T-cell (primary cell): ENCODE data around the gene RAB36. TPM values are rescaled to one million over a fixed set of nuclear protein-coding genes. Genes with fewer than 3 reads are reported as not detected.

ENCODE experiments used
- ATAC-seq, 4 experiments: fragments of 200-7000 bp in 3 of 4; fragments of 150-1000 bp in 1 of 4; cut with Tn5 transposase; replicated peaks in 1 of 4; 1 replicate in 3 of 4; 2 replicates in 1 of 4; pipeline ENCODE4 v1.10.0; 2021; ENCODE audit warnings: moderate library complexity in 3 of 4, mild to moderate bottlenecking in 2 of 4, moderate number of reproducible peaks in 1 of 4
- CTCF ChIA-PET, 2 donors: fragments of 300-600 bp; sonication (Branson Sonifier 250); formaldehyde crosslinking; loops; one replicate each; lab custom pipeline; 2022; ENCODE audit warnings: antibody characterized with exemption in 2 of 2; lab: Charles Lee
- POLR2A ChIA-PET, 2 donors: fragments of 300-600 bp; sonication (Branson Sonifier 250); formaldehyde crosslinking; loops; one replicate each; lab custom pipeline; 2022; ENCODE audit warnings: antibody characterized with exemption in 2 of 2; lab: Charles Lee
- DNase-seq, 35 experiments: peaks; one replicate each; pipeline versions ENCODE4 v3.0.0 to v3.0.0-alpha.2; 2013 to 2023
- H3K27ac ChIP-seq: one replicate; pipeline ENCODE4 v1.5.1; 2013; ENCODE audit warnings: low read length
- H3K27me3 ChIP-seq, 2 experiments: replicated peaks in 1 of 2; 1 replicate in 1 of 2; 2 replicates in 1 of 2; pipeline versions ENCODE4 v1.6.1 to v1.7.0; 2013; ENCODE audit warnings: low read length in 1 of 2, mixed read lengths in 1 of 2; ENCODE audit not compliant: control insufficient read depth in 2 of 2, insufficient read depth in 2 of 2; ENCODE audit errors: extremely low read depth in 1 of 2
- H3K36me3 ChIP-seq, 2 donors: 1 replicate in 1 of 2; 2 replicates in 1 of 2; pipeline versions ENCODE4 v1.6.1 to v1.7.0; 2013; ENCODE audit warnings: low read length in 1 of 2; ENCODE audit not compliant: control insufficient read depth in 2 of 2, insufficient read depth in 1 of 2; ENCODE audit errors: extremely low read depth in 1 of 2
- H3K4me1 ChIP-seq, 2 experiments: 1 replicate in 1 of 2; 2 replicates in 1 of 2; pipeline versions ENCODE4 v1.6.1 to v1.7.0; 2013; ENCODE audit warnings: low read length in 2 of 2, mixed read lengths in 1 of 2; ENCODE audit not compliant: insufficient read depth in 2 of 2, control insufficient read depth in 1 of 2; ENCODE audit errors: extremely low read depth in 1 of 2
- H3K4me3 ChIP-seq, 2 donors: 1 replicate in 1 of 2; 2 replicates in 1 of 2; pipeline versions ENCODE4 v1.5.1 to v1.7.0; 2013; ENCODE audit warnings: mild to moderate bottlenecking in 2 of 2, low read length in 1 of 2, moderate library complexity in 1 of 2; ENCODE audit not compliant: control insufficient read depth in 1 of 2; ENCODE audit errors: extremely low read depth in 1 of 2
- H3K9me3 ChIP-seq: 2 replicates; pipeline ENCODE4 v1.7.0; 2013
- H3K27ac Mint-ChIP-seq, 2 donors: one replicate each; pipeline ENCODE4 v1.8.0; 2020 to 2021; ENCODE audit warnings: mild to moderate bottlenecking in 2 of 2, mixed read lengths in 2 of 2
- H3K27me3 Mint-ChIP-seq, 2 donors: one replicate each; pipeline ENCODE4 v1.8.0; 2021 to 2022; ENCODE audit warnings: mixed read lengths in 2 of 2
- H3K36me3 Mint-ChIP-seq: one replicate; pipeline ENCODE4 v1.8.0; 2021; ENCODE audit warnings: mixed read lengths
- H3K4me1 Mint-ChIP-seq, 3 donors: one replicate each; pipeline ENCODE4 v1.8.0; 2020 to 2022; ENCODE audit warnings: mixed read lengths in 3 of 3, mild to moderate bottlenecking in 1 of 3
- H3K4me3 Mint-ChIP-seq, 3 donors: one replicate each; pipeline ENCODE4 v1.8.0; 2020 to 2022; ENCODE audit warnings: mild to moderate bottlenecking in 3 of 3, mixed read lengths in 3 of 3, moderate library complexity in 3 of 3
- H3K9me3 Mint-ChIP-seq, 3 donors: one replicate each; pipeline ENCODE4 v1.8.0; 2020 to 2022; ENCODE audit warnings: mixed read lengths in 3 of 3
- WGBS: methylation state at CpG from one replicate; pipeline ENCODE4 v1.1.5; 2013; ENCODE audit warnings: missing lambda C conversion rate; ENCODE audit not compliant: insufficient coverage; 5-methylcytosine and 5-hydroxymethylcytosine counted together
- total RNA-seq, 35 experiments: library from RNA in 6 of 35; stranded (reverse) in 6 of 35; fragments of 120-200 nt in 1 of 35; gene quantifications; one replicate each; pipeline versions ENCODE4 v1.2.1 to v1.2.4 and lab custom pipeline; 2013 to 2026

RAB36 gene
- total RNA-seq, 5 donors from 2014 or later (not counting 1 experiment from before 2014, with no cell fraction given): 0.18 to 1.8 (median 0.47) TPM

DNA sequence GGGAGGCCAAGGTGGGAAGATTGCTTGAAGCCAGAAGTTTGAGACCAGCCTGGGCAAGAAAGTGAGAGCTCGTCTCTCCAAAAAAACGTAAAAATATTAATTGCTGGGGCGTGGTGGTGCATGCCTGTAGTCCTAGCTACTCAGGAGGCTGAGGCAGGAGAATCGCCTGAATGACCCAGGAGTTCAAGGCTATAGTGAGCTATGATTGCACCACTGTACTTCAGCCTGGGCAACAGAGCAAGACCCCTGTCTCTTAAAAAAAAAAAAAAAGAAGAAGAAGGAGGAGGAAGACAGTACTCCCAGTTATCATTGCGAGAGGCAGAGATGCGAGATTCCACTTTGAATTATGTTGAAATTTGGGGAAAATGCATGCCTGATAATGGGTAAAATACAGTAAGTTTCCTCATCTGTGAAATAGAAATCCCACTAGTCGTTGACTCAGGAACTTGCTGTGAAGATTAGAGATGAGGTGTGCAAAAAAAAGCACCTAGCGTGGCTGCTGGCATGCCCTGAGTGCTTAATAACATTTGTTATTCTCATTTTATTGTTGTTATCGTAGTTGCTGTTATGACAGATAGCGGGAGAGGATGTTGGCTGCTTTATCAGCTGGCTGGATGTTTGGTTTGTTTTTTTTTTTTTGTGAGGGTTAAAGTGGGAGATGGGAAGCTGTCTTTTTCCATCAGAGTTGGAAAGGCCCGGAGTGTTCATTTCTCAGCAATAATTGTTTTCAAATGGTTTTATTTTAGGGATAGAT, 68.5 kb downstream of the RAB36 start:
- ChIA-PET POLR2A (interaction anchor here in 1 of 2 donors (0.5 kb wide), 1 partner anchor 72 kb away, joined by 3 read pairs; no protein-coding TSS in a partner anchor), CTCF (no interaction called here)
- DNase-seq (no peak), ATAC-seq (no peak)
- H3K27ac Mint-ChIP-seq: peak overlapping the region; percentile 56 to 92
- peaks cover 6% of the 10 kb centered on the region for H3K36me3 Mint-ChIP-seq
- H3K4me3 Mint-ChIP-seq: peak overlapping the region in 1 of 3 donors; percentile 17
- H3K4me1 ChIP-seq: peaks cover 26 to 61% of the 10 kb centered on the region in 2 experiments
- no peak overlapping the region for H3K4me3 ChIP-seq
- H3K27me3 ChIP-seq: no peaks in the 10 kb centered on the region
- H3K27me3 Mint-ChIP-seq: no peaks in the 10 kb centered on the region
- peaks cover 71 to 81% (median 81%) of the 10 kb centered on the region in 3 donors for H3K4me1 Mint-ChIP-seq
- H3K9me3 ChIP-seq: no peaks in the 10 kb centered on the region
- no peaks in the 10 kb centered on the region for H3K9me3 Mint-ChIP-seq
- H3K27ac ChIP-seq: no peak overlapping the region
- H3K36me3 ChIP-seq: peaks cover 0 to 8% of the 10 kb centered on the region in 2 donors
- WGBS: 85% methylated on average over 10 of the region's 11 CpGs

Other genes starting within 250 kb of the RAB36 start
- 1 to 10 TPM in 4 of 5 donors, under 1 TPM in 1; 0.70 to 1.4 (median 1.3) TPM for gene GNAZ, start 75.0 kb upstream of the RAB36 start, total RNA-seq
- under 1 TPM in 1 of 5 donors, not detected in 4; 0.83 TPM for gene RSPH14, start 3.5 kb upstream of the RAB36 start, total RNA-seq
- 100 to 1,000 TPM in 1 of 5 donors, 10 to 100 TPM in 4; 74.6 to 103 (median 85.5) TPM for gene BCR, start 35.0 kb downstream of the RAB36 start, total RNA-seq